GM19035 (cell line): Measurements from ENCODE around the gene AVL9.
"Not testable (repeated sequence)": the region's sequence is repeated elsewhere in the genome, so short reads cannot be mapped to it uniquely, and the experiment has no call there.

ENCODE experiments used
- ATAC-seq: cut with Tn5 transposase; IDR thresholded peaks from one replicate; pipeline ENCODE4 v1.9.1; 2021; ENCODE audit not compliant: unreplicated experiment

The AVL9 gene

GRCh38 chr7:32586291-32587221 lies 91.3 kb downstream of the AVL9 start:
- ATAC-seq = no peak

GRCh38 chr7:32587411-32587948 lies 92.2 kb downstream of the AVL9 start:
- ATAC-seq = no peak

- ATAC-seq = peak; percentile 55
Observed at GRCh38 chr7:32588657-32589056, 93.4 kb downstream of the AVL9 start.

GRCh38 chr7:32591938-32592337 lies 96.6 kb downstream of the AVL9 start:
- ATAC-seq = no peak

GRCh38 chr7:32592701-32593100 lies 97.4 kb downstream of the AVL9 start:
- no peak for ATAC-seq

- ATAC-seq = no peak
Observed at GRCh38 chr7:32594965-32595490, 99.7 kb downstream of the AVL9 start.

GRCh38 chr7:32601196-32601595 lies 105.9 kb downstream of the AVL9 start:
- ATAC-seq = not testable (repeated sequence)

GRCh38 chr7:32602470-32602869 lies 107.2 kb downstream of the AVL9 start:
- ATAC-seq = no peak

- not testable (repeated sequence) for ATAC-seq
Observed at GRCh38 chr7:32603492-32603891, 108.2 kb downstream of the AVL9 start.

GRCh38 chr7:32604047-32604446 lies 108.8 kb downstream of the AVL9 start:
- not testable (repeated sequence) for ATAC-seq

GRCh38 chr7:32605032-32605431 lies 109.7 kb downstream of the AVL9 start:
- ATAC-seq = no peak

GRCh38 chr7:32609463-32609862 lies 114.2 kb downstream of the AVL9 start:
- no peak for ATAC-seq

- ATAC-seq = no peak
Observed at GRCh38 chr7:32611201-32612099, 116.2 kb downstream of the AVL9 start.

- no peak for ATAC-seq
Observed at GRCh38 chr7:32616625-32617024, 121.3 kb downstream of the AVL9 start.

GRCh38 chr7:32618470-32618869 lies 123.2 kb downstream of the AVL9 start:
- no peak for ATAC-seq

GRCh38 chr7:32618987-32619386 lies 123.7 kb downstream of the AVL9 start:
- no peak for ATAC-seq

GRCh38 chr7:32619416-32619815 lies 124.1 kb downstream of the AVL9 start:
- ATAC-seq = not testable (repeated sequence)

GRCh38 chr7:32631021-32631420 lies 135.7 kb downstream of the AVL9 start:
- no peak for ATAC-seq

- ATAC-seq = not testable (repeated sequence)
Observed at GRCh38 chr7:32631590-32632497, 136.6 kb downstream of the AVL9 start.

GRCh38 chr7:32633446-32633845 lies 138.2 kb downstream of the AVL9 start:
- ATAC-seq = not testable (repeated sequence)
